HCT116 (cell line): Measurements from ENCODE around the gene IL17C. TPM values are rescaled to one million over a fixed set of nuclear protein-coding genes. Genes with fewer than 3 reads are reported as not detected.
A peak's percentile ranks its signal among the peaks of the same experiment; 100 is the strongest.

Experiments used
- ATAC-seq: fragments of 200-7000 bp; cut with Tn5 transposase; 2 replicates; pipeline ENCODE4 v1.9.1; 2020; ENCODE audit warnings: mild to moderate bottlenecking, moderate library complexity
- BruUV-seq: library from RNA; stranded (reverse); fragments of 400-500 nt; replicated peaks from 2 replicates; lab custom pipeline; 2021; lab: Mats Ljungman, UMichigan
- CTCF ChIA-PET: fragments of 300-600 bp; sonication (Branson Sonifier 250); formaldehyde crosslinking; loops from one replicate; lab custom pipeline; 2021; ENCODE audit warnings: antibody characterized with exemption; lab: Charles Lee
- POLR2A ChIA-PET: fragments of 300-600, 350-600 bp; sonication (Branson Sonifier 250); formaldehyde crosslinking; loops from one replicate; lab custom pipeline; 2021; ENCODE audit warnings: antibody characterized with exemption; lab: Charles Lee
- RAD21 ChIA-PET, 2 experiments: fragments of 300-600 bp; sonication (Branson Sonifier 250); formaldehyde crosslinking; loops; one replicate each; lab custom pipeline; 2023; ENCODE audit warnings: low total read pairs in 2 of 2; ENCODE audit not compliant: uncharacterized antibody in 2 of 2, unreplicated experiment in 2 of 2, low non-redundant PET in 1 of 2; lab: Charles Lee
- DNase-seq: peaks from one replicate; pipeline ENCODE4 v3.0.0-alpha.2; 2010; ENCODE audit warnings: low read depth, low spot score
- H2AFZ ChIP-seq: fragments of 200-600 bp; shearing (Covaris generic), sonication (generic); 2 replicates; pipeline ENCODE4 v1.6.1; 2017; ENCODE audit warnings: low read depth, mixed run types, mixed read lengths, antibody characterized with exemption, low read length; ENCODE audit not compliant: poor library complexity, severe bottlenecking
- H3K27ac ChIP-seq: 2 replicates; pipeline ENCODE4 v1.5.1; 2012; ENCODE audit warnings: low read depth, low read length
- H3K27me3 ChIP-seq: fragments of 200-600 bp; sonication (generic); 2 replicates; pipeline ENCODE4 v1.6.1; 2016; ENCODE audit warnings: mixed run types, low read length, mixed read lengths; ENCODE audit not compliant: insufficient read depth
- H3K36me3 ChIP-seq, 2 experiments: fragments of 200-500 bp in 1 of 2; fragments of 200-600 bp in 1 of 2; sonication (Bioruptor generic) in 1 of 2; sonication (generic) in 1 of 2; 2 replicates each; pipeline versions ENCODE4 v1.5.1 to v1.6.1; 2014 to 2016; ENCODE audit warnings: low read length in 2 of 2, inconsistent platforms in 1 of 2, mixed read lengths in 1 of 2, mixed run types in 1 of 2; ENCODE audit not compliant: insufficient read depth in 2 of 2, control insufficient read depth in 1 of 2
- H3K4me1 ChIP-seq, 2 experiments: fragments of 200-600 bp in 1 of 2; sonication (generic) in 1 of 2; 2 replicates each; pipeline versions ENCODE4 v1.5.1 to v1.6.1; 2012 to 2017; ENCODE audit warnings: low read length in 2 of 2, inconsistent platforms in 1 of 2, mild to moderate bottlenecking in 1 of 2, mixed read lengths in 1 of 2, mixed run types in 1 of 2, moderate library complexity in 1 of 2; ENCODE audit not compliant: insufficient read depth in 2 of 2, control insufficient read depth in 1 of 2
- H3K4me2 ChIP-seq: fragments of 200-600 bp; sonication (generic); 2 replicates; pipeline ENCODE4 v1.6.1; 2017; ENCODE audit warnings: mixed run types, low read length, mixed read lengths
- H3K4me3 ChIP-seq, 2 experiments: fragments of 200-600 bp in 1 of 2; sonication (generic) in 1 of 2; replicated peaks in 1 of 2; 2 replicates each; pipeline ENCODE4 v1.5.1; 2011 to 2016; ENCODE audit warnings: low read length in 2 of 2, control low read depth in 1 of 2, low read depth in 1 of 2, mild to moderate bottlenecking in 1 of 2, mixed read lengths in 1 of 2, mixed run types in 1 of 2
- H3K79me2 ChIP-seq: fragments of 200-600 bp; sonication (generic); 2 replicates; pipeline ENCODE4 v1.6.1; 2017; ENCODE audit warnings: mild to moderate bottlenecking, mixed run types, low read length, moderate library complexity, mixed read lengths; ENCODE audit not compliant: insufficient read depth
- H3K9ac ChIP-seq: fragments of 200-600 bp; sonication (generic); 2 replicates; pipeline ENCODE4 v1.6.1; 2016; ENCODE audit warnings: low read length, mixed read lengths
- H3K9me2 ChIP-seq: fragments of 200-600 bp; sonication (generic), shearing (Covaris generic); 2 replicates; pipeline ENCODE4 v1.6.1; 2017; ENCODE audit warnings: mixed run types, mild to moderate bottlenecking, moderate library complexity; ENCODE audit not compliant: insufficient read depth
- H3K9me3 ChIP-seq, 2 experiments: fragments of 200-500 bp in 1 of 2; fragments of 200-600 bp in 1 of 2; sonication (Bioruptor generic) in 1 of 2; sonication (generic) in 1 of 2; 2 replicates each; pipeline ENCODE4 v1.6.1; 2014 to 2017; ENCODE audit warnings: low read length in 2 of 2, mixed read lengths in 2 of 2, inconsistent platforms in 1 of 2, low read depth in 1 of 2, mild to moderate bottlenecking in 1 of 2, mixed run types in 1 of 2, moderate library complexity in 1 of 2; ENCODE audit not compliant: control insufficient read depth in 1 of 2, insufficient read depth in 1 of 2
- H4K20me1 ChIP-seq: fragments of 200-600 bp; sonication (generic), shearing (Covaris generic); 2 replicates; pipeline ENCODE4 v1.6.1; 2017; ENCODE audit warnings: mixed run types, mild to moderate bottlenecking, moderate library complexity; ENCODE audit not compliant: insufficient read depth
- CEBPB ChIP-seq: IDR thresholded peaks from 2 replicates; pipeline ENCODE4 v1.6.1; 2012; ENCODE audit warnings: low read depth
- EGR1 ChIP-seq: IDR thresholded peaks from 2 replicates; pipeline ENCODE4 v1.6.1; 2012; ENCODE audit warnings: low read depth
- ELF1 ChIP-seq: IDR thresholded peaks from 2 replicates; pipeline ENCODE4 v1.6.1; 2012; ENCODE audit warnings: low read depth, borderline replicate concordance
- JUND ChIP-seq: IDR thresholded peaks from 2 replicates; pipeline ENCODE4 v1.6.1; 2012
- POLR2A ChIP-seq: IDR thresholded peaks from 2 replicates; pipeline ENCODE4 v1.7.0; 2011; ENCODE audit warnings: borderline replicate concordance; ENCODE audit not compliant: insufficient read depth, insufficient read length; ENCODE audit errors: extremely low read depth
- RAD21 ChIP-seq: IDR thresholded peaks from 2 replicates; pipeline ENCODE4 v1.6.1; 2012; ENCODE audit warnings: low read depth, mild to moderate bottlenecking
- SIN3A ChIP-seq: IDR thresholded peaks from 2 replicates; pipeline ENCODE4 v1.6.1; 2012; ENCODE audit warnings: low read depth
- TCF7L2 ChIP-seq: IDR thresholded peaks from 2 replicates; pipeline ENCODE4 v1.7.0; 2011; ENCODE audit warnings: borderline replicate concordance, inconsistent platforms; ENCODE audit not compliant: insufficient read depth, insufficient read length; ENCODE audit errors: extremely low read depth
- YY1 ChIP-seq: IDR thresholded peaks from 2 replicates; pipeline ENCODE4 v1.6.1; 2011; ENCODE audit warnings: low read length, low read depth, moderate library complexity, mild to moderate bottlenecking; ENCODE audit not compliant: insufficient replicate concordance; ENCODE audit errors: extremely low read depth
- intact Hi-C: fragments of 100-400 bp; cut with micrococcal nuclease; formaldehyde crosslinking; loops from 2 replicates; pipeline ENCODE4 v1.10.0; 2022
- total RNA-seq: library from RNA; stranded (reverse); gene quantifications from one replicate; pipeline ENCODE4 v1.2.1, GENCODE V29; 2021; ENCODE audit not compliant: unreplicated experiment
- TF ChIP-seq, protein P1 (sequence below): IDR thresholded peaks from 2 replicates; pipeline ENCODE4 v1.6.1; 2012
- TF ChIP-seq, protein P2 (sequence below), 3 experiments: fragments of 200-600 bp in 1 of 3; sonication (generic) in 1 of 3; IDR thresholded peaks in 2 of 3; conservative IDR thresholded peaks in 1 of 3; 2 replicates each; pipeline ENCODE4 v1.5.1; 2012 to 2017; ENCODE audit warnings: low read depth in 2 of 3, low read length in 2 of 3, antibody characterized with exemption in 1 of 3, borderline replicate concordance in 1 of 3, control low read depth in 1 of 3, mild to moderate bottlenecking in 1 of 3, mixed read lengths in 1 of 3, mixed run types in 1 of 3, moderate library complexity in 1 of 3; ENCODE audit not compliant: insufficient read depth in 1 of 3
- TF ChIP-seq, protein P3 (sequence below): IDR thresholded peaks from 2 replicates; pipeline ENCODE4 v1.6.1; 2012
- TF ChIP-seq, protein P4 (sequence below): IDR thresholded peaks from 2 replicates; pipeline ENCODE4 v1.6.1; 2012; ENCODE audit warnings: low read depth

Gene IL17C
- total RNA-seq, 1 experiment from 2014 or later = not detected

DNA sequence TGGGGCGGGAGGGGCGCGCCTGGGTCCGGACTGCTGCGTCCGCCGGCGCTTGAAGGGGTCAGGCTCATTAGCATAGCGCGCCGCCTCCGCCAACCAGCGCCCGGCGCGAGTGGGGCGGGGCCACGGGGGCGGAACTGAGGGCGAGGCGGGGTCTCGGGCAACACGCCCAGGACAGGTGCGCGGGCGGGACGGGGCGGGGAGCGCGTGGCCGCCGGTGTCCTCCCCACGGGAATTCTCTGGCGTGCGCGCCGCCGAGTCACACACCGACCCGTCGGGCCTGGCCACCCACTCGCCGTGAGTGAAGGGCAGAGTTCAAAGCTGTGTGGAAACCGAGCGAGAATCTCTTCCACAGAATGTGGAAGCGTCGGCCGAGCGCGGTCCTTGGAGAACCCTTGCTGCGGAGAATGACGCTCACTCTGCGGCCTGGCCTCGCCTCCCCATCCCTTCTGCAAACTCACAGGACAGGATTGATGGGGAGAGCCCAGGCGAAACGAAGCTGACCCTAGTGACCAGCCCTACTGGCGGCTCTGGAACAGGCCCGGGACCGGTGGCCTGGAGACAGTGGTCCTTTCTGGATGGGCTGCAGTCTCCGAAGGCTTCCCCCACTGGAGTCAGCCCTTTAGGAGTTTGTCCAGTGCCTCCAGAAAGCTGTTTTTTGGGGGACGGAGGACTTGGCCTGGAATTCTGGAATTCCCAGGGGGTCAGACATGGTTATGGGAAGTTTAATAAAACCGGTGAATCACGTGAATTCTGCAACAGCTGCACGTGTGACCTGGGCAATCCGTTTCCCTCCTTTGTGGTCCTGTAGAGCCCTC is 48.3 kb downstream of the IL17C start, which contains the start of gene SNAI3:
SNAI3 (minus strand) TSS at position 69 of the 815 bp plus-strand sequence. CDS start 101 bp downstream, outside the sequence.
- Histone ChIP-seq H3K27ac (peak within 1 kb of the TSS; percentile 25; the same call in 1 of the 2 replicates), H3K36me3 (no peaks in the 10 kb centered on the region), H3K9me3 (no peaks in the 10 kb centered on the region), H3K9ac (peak within 1 kb of the TSS; percentile 62), H3K4me3 (peak within 1 kb of the TSS; percentile 68 to 83), H4K20me1 (no peaks in the 10 kb centered on the region), H3K4me2 (peak within 1 kb of the TSS; percentile 100), H3K4me1 (peaks cover 25 to 38% of the 10 kb centered on the region in 2 experiments), H3K79me2 (no peaks in the 10 kb centered on the region), H2AFZ (peak within 1 kb of the TSS; percentile 96), H3K9me2 (no peaks in the 10 kb centered on the region), H3K27me3 (no peaks in the 10 kb centered on the region)
- ChIA-PET POLR2A (no interaction called here), CTCF (interaction anchor here (1.2 to 1.6 kb wide), 2 partner anchors 14 to 51 kb away, joined by 3 to 5 read pairs; no protein-coding TSS in a partner anchor), RAD21 (no interaction called here)
- intact Hi-C loops = no loop called here
- peak; percentile 95 for ATAC-seq
- TF ChIP-seq EGR1 (peak; percentile 88), TCF7L2 (peak; percentile 59), SIN3A (no peak), POLR2A (peak; percentile 43)
- DNase-seq = peak; percentile 51
- no TSS peak for BruUV-seq

DNA sequence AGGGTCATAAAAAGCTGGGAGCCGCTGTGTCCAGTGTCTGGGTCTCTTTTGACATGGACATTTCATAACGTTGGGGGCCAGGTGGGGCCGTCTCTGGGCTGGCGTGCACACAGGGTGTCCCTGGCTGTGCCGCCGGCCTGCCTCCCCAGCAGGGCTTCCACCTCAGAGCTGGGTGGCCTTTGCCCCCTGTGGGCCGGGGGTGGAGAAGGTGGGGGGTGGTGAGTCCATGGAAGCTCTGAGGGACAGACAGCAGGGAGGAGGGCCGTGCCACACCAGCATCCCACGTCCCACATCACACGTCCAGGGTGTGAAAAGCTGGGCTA is 48.8 kb downstream of the IL17C start:
- ChIA-PET CTCF (interaction anchor here (0.6 to 1.6 kb wide), 3 partner anchors 14 to 99 kb away, joined by 3 to 5 read pairs (median 3); no protein-coding TSS in a partner anchor), RAD21 (no interaction called here), POLR2A (no interaction called here)
- H4K20me1 ChIP-seq = no peaks in the 10 kb centered on the region
- no peak overlapping the region for H3K9ac ChIP-seq
- no peaks in the 10 kb centered on the region for H3K27me3 ChIP-seq
- H3K4me1 ChIP-seq = peaks cover 25 to 38% of the 10 kb centered on the region in 2 experiments
- no peak for DNase-seq
- BruUV-seq = no TSS peak
- no peak overlapping the region for H2AFZ ChIP-seq
- H3K9me2 ChIP-seq = no peaks in the 10 kb centered on the region
- no peak overlapping the region for H3K4me3 ChIP-seq
- no peak overlapping the region for H3K27ac ChIP-seq
- intact Hi-C loops = no loop called here
- no peaks in the 10 kb centered on the region for H3K79me2 ChIP-seq
- H3K4me2 ChIP-seq = no peak overlapping the region
- no peaks in the 10 kb centered on the region for H3K9me3 ChIP-seq
- H3K36me3 ChIP-seq = no peaks in the 10 kb centered on the region
- no peak for ATAC-seq
- TF ChIP-seq, protein P1, sequence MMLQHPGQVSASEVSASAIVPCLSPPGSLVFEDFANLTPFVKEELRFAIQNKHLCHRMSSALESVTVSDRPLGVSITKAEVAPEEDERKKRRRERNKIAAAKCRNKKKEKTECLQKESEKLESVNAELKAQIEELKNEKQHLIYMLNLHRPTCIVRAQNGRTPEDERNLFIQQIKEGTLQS = no peak
- TF ChIP-seq JUND (no peak), CEBPB (no peak), YY1 (no peak), RAD21 (no peak), ELF1 (no peak), EGR1 (no peak)
- TF ChIP-seq, protein P2, sequence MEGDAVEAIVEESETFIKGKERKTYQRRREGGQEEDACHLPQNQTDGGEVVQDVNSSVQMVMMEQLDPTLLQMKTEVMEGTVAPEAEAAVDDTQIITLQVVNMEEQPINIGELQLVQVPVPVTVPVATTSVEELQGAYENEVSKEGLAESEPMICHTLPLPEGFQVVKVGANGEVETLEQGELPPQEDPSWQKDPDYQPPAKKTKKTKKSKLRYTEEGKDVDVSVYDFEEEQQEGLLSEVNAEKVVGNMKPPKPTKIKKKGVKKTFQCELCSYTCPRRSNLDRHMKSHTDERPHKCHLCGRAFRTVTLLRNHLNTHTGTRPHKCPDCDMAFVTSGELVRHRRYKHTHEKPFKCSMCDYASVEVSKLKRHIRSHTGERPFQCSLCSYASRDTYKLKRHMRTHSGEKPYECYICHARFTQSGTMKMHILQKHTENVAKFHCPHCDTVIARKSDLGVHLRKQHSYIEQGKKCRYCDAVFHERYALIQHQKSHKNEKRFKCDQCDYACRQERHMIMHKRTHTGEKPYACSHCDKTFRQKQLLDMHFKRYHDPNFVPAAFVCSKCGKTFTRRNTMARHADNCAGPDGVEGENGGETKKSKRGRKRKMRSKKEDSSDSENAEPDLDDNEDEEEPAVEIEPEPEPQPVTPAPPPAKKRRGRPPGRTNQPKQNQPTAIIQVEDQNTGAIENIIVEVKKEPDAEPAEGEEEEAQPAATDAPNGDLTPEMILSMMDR (IDR thresholded peaks at IDR 0.05 in 2 of 3, conservative IDR thresholded peaks at IDR 0.05 in 1 of 3; ENCODE audit: borderline replicate concordance in 1 of 3, insufficient read depth in 1 of 3, low read depth in 2 of 3, low read length in 2 of 3) = no peak
- TF ChIP-seq, protein P3, sequence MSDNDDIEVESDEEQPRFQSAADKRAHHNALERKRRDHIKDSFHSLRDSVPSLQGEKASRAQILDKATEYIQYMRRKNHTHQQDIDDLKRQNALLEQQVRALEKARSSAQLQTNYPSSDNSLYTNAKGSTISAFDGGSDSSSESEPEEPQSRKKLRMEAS = no peak
- TF ChIP-seq, protein P4, sequence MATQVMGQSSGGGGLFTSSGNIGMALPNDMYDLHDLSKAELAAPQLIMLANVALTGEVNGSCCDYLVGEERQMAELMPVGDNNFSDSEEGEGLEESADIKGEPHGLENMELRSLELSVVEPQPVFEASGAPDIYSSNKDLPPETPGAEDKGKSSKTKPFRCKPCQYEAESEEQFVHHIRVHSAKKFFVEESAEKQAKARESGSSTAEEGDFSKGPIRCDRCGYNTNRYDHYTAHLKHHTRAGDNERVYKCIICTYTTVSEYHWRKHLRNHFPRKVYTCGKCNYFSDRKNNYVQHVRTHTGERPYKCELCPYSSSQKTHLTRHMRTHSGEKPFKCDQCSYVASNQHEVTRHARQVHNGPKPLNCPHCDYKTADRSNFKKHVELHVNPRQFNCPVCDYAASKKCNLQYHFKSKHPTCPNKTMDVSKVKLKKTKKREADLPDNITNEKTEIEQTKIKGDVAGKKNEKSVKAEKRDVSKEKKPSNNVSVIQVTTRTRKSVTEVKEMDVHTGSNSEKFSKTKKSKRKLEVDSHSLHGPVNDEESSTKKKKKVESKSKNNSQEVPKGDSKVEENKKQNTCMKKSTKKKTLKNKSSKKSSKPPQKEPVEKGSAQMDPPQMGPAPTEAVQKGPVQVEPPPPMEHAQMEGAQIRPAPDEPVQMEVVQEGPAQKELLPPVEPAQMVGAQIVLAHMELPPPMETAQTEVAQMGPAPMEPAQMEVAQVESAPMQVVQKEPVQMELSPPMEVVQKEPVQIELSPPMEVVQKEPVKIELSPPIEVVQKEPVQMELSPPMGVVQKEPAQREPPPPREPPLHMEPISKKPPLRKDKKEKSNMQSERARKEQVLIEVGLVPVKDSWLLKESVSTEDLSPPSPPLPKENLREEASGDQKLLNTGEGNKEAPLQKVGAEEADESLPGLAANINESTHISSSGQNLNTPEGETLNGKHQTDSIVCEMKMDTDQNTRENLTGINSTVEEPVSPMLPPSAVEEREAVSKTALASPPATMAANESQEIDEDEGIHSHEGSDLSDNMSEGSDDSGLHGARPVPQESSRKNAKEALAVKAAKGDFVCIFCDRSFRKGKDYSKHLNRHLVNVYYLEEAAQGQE = no peak
